Activated CD4-positive, CD25-positive, alpha-beta regulatory T cell treated with anti-CD3 and anti-CD28 coated beads, Interleukin-2, amount 50 U/mL, for 24 hours (primary cell): ENCODE results near the gene MANBA.
"Not testable (repeated sequence)": the region's sequence is repeated elsewhere in the genome, so short reads cannot be mapped to it uniquely, and the experiment has no call there.

Source experiments
- ATAC-seq, 2 donors: fragments of 150-1000 bp; cut with Tn5 transposase; one replicate each; pipeline ENCODE4 v1.10.0; 2021; ENCODE audit warnings: mild to moderate bottlenecking in 1 of 2, moderate library complexity in 1 of 2

The MANBA gene

DNA sequence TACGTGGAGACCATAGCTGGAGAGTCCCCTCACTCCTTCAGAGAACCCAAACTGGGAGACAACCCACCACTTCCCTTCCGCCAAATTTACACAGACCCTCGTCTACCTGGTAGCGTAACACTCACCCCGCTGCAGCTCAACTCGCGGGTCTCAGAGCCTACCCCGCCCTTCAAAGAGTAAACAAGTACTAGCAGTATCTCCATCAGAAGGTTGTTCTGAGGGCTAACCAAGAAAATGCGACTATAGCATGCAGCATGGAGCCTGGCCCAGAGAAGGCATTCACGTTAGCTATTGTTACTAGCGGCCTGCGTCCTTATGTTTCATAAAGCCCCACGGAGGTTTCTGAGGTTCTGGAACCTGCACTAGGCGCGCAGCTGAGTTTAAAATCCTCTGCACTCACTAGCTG is 531 bp upstream of the MANBA start:
- ATAC-seq = peak in 1 of 2 donors; percentile 9

DNA sequence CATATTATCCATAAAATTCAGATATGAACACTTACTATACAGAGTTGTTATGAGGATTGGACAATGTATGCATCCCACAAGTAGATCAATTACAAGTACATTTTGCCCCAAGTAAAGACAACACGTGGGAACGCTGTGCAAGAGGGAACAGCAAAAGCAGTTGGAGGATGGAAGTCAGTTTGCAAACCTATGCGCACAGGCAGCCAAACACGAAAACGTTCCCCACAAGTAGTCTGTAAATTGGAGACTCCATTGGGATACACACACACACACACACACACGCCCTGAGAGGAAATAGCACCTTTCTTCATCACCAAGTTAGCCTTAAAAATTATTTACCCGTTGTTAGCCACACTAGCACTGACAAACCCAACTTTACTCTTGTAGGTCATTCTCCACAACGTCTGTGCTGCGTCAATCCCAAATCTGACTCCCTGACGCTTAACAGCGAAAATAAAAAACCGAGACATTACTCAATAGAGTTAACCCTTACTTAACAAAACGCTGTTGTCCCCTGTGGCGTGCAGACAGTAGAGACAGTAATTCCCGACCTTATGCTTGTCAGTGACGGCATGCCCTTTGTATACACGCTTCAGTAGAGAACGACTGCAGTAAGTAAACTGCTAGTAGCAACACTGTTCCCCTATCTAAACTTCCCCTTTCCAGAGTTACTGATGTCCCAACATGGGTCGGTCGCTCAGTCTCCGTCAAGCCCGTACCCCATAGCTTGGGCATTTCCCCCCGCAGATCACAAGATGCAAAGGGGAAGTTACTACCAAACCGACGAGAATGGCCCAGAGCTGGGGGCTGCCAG is 730 bp downstream of the MANBA start:
- ATAC-seq = peak; percentile 44 to 51

DNA sequence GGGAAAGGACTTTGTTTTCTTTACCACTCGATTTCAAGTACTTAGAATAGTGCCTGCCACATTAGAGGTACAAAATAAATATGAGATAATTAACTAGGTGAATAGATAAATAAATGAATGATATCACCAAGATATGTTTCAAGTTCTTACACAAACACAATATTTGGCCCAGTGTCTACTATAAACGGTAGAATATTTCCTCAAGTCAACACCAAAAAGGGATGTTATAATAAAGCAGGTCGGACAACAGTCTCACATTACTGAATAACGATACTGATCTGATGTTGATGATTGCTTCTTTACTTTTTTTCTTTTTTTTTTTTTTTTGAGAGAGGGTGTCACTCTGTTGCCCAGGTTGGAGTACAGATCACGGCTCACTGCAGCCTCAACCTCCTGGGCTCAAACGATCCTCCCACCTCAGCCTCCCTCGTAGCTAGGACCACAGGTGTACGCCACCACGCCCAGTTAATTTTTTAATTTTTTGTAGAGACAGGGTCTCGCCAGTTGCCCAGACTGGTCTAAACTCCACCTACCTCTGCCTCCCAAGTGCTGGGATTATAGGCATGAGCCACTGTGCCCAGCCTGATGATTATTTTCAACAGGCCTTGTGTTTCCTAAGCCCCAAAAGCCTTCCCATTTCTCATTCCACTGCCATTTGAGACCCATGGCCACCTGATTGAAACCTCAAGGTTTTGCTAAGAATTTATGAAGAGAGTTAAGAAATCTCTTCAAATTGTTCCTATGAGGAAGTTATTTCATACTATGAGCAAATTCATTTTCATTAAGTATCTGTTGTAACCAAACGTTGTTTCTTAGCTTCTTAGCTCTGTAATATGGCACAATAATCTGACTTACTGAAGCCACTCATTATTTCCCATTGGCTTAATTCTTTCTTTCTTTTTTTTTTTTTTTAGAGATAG is 2.3 kb downstream of the MANBA start:
- no peak for ATAC-seq

DNA sequence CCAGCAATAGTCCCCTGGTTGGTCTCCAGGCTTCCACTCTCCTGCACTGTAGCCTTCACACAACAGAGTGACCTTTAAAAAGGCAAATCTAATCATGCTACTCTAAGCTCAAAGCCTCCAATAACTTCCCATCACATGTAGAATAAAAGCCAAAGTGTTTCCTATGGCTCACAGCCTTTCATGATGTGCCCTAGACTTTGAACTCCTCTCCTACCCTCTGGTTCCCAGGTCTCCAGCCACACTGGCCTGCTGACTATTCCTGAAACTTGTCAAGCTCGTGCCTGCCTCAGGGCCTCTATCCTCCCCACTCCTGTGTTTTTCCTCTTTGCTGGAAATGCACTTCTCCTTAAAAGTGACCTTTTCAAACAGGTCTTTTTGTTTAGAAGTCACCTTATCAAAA is 3.1 kb downstream of the MANBA start:
- no peak for ATAC-seq

DNA sequence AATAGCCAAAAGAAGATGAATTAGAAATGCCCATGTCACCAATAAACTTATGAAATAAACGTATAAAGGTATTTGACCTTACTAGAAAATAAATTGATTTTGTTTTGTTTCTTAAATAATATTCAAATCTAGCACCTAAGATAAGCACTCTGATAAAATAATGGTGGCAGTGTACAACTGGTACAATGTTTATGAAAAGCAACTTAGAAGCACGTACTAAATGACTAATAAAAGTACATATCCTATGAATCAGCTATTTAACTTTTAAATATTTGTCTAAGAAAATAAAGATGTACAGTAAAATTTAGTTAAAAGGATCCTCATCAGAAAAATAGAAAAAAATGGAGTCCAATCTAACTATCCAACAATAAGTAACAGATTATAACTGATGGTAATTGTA is 6.7 kb downstream of the MANBA start:
- ATAC-seq = no peak

DNA sequence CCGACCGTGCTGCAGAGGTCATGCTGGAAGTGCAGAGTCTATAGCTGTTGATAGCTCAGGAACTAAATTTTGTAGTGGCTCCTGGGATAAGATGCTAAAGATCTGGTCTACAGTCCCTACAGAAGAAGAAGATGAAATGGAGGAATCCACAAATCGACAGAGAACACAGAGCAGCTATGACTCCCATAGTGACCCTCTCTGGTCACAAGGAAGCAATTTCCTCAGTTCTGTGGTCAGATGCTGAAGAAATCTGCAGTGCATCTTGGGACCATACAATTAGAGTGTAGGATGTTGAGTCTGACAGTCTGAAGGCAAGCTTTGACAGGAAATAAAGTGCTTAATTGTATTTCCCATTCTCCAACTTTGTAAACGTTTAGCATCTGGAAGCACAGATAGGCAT is 8.8 kb downstream of the MANBA start:
- ATAC-seq = no peak

DNA sequence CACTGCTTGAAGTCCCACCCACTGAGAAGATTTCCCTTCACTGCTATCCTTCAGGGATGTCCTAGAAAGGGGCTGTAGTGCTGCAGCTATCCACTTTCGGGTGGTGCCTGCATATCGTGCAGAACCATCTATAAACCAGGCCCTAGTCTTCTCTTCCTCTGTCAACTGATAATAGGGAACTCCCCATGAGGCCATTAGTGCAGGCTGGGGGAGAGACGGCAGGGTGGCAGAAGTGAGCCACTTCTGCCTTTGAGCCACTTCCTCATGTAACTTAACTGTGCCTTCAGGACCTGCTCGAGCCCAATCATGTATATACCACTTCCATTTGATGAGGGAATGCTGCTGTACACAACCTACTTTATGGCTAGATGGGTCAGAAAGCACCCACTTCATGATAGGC is 17.4 kb downstream of the MANBA start:
- ATAC-seq = not testable (repeated sequence)

DNA sequence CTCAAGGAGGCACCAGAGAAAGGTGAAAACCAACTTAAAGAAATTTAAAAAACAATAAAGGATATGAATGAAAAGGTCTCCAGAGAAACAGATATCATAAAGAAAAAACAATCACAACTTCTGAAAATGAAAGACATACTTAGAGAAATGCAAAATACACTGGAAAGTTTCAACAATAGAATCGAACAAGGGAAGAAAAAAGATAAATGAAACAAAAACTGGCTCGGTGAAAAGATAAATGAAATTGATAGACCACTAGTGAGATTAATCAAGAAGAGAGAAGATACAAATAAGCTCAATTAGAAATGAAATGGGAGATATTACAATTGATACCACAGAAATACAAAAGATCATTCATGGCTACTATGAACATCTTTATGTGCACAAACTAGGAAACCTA is 22.0 kb downstream of the MANBA start:
- not testable (repeated sequence) for ATAC-seq

DNA sequence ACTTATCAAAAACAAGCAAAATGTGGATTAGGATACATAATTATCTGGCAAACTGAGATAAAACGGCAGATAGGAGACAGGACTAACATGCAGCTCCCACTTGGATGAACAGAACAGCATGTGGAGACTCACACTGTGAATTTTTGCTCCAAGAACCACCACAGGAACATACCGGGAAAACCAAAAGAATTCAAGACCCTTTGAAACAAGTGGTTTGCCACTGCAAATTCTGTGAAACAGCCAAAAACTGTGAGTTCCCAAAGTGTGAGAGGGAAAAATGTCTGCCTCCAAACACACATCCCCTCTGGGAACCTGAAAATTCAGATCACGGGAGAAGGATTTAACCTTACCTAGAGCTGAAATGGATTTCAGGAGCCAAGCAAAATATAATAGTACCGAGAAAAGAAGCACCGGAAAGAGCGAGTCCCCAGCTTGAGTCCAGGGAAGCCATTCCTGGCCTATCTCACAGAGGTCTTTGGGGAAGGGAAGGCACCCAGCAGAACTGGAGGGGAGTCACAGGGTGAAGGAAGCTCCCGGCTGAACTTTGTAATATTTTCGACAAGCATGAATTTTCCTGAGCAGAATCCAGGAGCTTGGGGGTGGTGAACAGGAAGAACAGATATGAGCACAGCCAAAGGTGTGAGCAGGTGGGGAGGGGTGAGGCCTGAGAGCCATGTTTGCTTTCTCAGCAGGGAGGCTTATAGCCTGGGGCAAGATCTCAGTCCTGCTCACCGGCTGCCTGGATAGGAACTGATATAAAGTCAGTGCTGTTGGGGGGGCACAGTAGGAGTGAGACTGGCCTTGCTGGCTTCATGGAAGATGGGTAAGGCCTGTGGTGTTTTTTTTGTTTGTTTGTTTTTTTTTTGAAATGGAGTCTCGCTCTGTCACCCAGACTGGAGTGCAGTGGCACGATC is 23.9 kb downstream of the MANBA start:
- ATAC-seq = no peak

DNA sequence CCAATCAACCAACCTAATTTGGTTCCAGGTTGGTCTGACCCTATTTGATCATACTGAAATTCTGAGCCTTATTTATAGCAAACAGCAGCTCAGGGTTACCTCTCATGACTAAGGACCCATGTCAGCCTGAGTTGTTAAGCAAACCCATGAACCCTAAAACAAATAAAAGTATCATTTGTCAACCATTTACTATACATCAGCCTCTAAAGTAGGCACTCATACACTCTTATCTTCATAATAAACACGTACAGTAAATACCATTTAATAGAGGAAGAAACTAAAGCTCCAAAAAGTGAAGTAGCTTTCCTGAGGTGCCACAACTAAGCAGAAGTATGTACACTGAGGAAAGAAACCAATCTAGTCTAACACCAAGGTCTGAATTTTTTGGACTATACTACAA is 25.2 kb downstream of the MANBA start:
- no peak for ATAC-seq

DNA sequence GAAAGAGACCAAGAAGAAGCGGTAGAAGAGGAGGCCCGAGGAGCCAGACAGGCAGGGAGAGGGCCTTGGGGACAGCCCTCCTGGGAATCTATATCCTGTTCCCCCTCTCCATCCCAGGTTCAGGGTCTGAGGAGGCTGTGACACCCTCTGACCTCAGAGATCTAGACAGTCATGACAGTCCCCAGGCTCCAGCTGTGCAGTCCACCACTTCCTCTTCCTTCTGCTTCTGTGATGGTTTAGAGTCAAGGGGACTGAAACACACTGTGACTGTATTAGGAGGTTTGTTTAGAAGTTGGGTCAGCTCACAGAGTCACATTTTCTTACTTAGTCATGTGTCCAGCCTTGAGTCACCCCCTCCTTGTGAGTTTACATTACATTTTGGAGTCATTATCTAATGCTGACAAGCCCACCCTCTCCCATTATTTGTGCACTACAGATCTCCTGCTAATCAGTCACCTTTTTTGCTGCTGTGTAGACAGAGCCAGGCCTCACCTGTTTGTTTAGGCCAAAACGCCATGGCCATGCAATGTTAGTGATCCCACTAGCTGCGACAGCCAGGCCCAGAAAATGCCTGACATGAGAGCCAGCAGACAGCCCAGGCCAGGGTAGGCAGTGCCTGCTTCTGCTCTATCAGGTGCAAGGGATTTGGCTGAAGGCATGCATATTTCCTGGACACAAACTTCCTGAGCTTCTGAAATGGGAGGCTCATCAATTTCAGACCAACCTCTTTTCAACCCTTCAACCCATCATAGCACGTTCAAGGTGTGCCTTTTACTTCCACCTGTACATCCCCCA is 26.0 kb downstream of the MANBA start:
- peak; percentile 76 to 81 for ATAC-seq

DNA sequence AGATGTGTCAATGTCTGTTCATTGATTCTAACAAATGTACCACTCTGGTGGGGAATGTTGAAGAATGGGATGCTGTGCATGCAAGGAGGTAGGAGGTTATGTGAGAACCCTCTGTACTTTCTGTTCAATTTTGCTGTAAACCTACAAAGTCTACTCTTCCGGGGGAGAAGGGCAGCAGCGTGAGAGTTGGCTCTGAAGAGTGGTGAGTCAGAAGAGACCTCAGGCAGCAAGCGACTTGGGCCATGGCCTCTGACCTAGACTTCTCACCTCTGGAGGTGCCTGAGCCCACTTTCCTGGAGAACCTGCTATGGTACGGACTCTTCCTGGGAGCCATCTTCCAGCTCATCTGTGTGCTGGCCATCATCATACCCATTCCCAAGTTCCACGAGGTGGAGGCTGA is 26.7 kb downstream of the MANBA start:
- no peak for ATAC-seq

DNA sequence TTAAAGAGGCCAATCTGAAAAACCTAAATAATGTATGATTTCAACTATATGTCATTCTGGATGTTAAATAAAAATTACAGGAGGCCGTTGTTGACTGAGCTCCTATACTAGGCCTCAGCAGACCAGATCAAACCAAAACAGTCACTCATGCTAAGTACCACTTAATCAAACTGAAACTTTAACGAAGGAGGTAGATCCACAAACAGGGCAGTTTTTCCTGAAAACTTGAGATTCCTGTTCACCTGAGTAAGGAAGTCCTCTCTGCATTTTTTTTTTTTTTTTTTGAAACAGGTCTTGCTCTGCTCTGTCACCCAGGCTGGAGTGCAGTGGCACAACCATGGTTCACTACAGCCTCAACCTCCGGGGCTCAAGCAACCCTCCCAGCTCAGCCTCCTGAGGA is 27.7 kb downstream of the MANBA start:
- no peak for ATAC-seq

DNA sequence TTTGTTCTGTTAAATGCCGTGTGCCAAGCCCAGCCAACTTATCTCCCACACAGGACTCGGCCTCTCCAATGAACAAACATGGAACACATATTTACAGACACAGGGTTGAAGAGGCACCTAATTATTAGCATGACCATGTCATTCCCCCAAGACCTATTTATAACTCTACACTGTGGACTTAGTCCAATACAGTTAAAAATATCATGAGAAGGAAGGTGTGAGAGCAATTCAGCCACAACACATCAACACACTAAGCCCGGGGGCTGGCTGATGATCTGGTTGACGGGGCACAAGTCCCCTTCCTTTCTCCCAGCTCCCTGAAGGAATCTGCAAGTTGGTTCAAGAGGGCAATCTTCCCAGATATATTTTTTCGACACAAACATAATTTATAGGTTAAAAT is 28.1 kb downstream of the MANBA start:
- ATAC-seq = no peak

DNA sequence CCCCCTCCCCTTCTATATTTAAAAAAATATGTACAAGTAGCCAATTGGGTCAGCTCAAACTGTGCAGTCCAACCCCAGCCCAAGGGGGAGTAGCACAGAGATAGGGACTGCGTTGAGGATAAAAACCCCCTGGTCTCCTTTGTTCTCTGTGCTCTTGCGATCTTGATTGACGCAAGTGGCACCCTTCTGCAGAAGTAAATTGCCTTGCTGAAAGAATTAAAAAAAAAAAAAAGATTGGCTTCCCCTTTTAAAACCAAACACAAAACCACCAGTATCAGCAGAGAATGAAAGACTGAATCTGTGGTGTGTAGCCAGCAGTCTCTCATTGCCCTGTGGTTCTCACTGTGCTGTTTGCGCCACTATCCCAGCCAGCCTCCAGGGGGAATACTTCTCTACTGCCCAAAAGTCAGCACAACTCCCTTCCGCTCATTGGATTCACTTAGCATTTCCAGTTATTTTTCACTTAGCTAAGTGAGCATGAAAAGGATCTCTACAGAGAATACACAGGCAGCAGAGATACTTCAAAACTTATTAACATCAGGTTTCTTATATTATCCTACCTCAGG is 29.7 kb downstream of the MANBA start:
- ATAC-seq = no peak

DNA sequence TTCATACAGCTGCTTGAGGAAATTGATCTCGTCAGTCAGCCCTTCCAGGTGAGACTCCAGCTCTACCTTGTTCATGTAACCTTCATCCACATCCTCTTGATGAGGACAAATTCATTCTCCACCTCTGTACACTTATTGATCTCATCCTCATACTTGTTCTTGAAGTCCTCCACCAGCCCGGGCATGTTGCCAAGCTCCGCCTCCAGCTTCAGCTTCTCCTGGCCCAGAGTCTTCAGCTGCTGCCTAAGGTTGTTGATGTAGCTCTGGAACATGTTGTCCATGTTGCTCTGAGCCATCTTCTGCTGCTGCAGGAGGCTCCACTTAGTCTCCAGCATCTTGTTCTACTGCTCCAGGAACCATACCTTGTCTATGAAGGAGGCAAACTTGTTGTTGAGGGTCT is 31.3 kb downstream of the MANBA start:
- ATAC-seq = not testable (repeated sequence)

DNA sequence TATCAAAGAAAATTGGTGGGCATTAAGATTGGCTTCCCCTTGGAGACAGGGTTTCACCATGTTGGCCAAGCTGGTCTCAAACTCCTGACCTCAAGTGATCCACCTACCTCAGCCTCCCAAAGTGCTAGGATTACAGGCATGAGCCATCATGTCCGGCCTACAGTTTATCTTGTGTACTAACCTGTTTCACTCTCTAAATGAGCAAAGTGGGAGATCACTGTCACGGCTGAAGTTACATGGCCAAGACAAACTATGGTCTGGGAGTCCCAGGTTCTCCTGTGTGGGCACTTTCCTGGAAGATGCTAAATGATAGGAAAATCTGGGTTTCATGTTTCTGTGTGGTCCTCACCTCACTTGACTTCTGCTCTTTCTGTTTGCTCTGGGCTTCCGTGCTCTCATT is 33.8 kb downstream of the MANBA start:
- not testable (repeated sequence) for ATAC-seq

DNA sequence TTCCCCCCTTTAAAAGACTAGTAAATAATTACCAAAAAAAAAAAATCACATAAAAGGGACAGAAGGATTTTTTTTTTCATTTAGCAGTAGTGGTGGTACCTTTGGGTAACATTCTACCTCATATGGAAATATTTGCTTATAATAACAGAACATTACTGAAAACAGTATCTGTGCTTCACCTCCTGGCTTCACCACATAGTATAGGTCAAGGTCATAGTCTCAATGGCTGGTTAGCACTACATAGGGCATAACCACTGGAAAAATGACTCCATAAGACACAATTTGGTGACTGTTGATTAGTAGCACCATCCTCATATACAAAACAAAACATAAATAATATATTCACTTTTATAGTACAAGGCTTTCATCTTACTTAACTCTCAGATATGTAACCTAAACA is 34.7 kb downstream of the MANBA start:
- ATAC-seq = no peak

DNA sequence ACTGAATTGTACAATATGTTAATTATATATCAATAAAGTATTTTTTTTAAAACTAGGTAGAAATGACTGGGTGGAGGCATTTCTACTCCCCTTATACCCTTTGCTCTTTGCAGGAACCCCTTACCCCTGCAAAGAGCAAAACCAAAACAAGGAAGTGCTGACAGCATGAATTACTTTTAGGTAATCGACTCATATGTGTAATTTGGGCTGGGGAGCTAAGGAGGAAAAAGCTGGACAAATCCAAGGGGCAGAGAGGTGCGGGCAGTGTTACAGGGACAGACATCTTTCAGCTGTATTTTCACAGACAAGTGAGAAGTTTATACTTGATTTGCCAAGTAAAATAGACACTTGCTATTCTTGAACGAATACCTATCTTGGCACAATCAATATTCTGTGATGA is 35.5 kb downstream of the MANBA start:
- no peak for ATAC-seq

DNA sequence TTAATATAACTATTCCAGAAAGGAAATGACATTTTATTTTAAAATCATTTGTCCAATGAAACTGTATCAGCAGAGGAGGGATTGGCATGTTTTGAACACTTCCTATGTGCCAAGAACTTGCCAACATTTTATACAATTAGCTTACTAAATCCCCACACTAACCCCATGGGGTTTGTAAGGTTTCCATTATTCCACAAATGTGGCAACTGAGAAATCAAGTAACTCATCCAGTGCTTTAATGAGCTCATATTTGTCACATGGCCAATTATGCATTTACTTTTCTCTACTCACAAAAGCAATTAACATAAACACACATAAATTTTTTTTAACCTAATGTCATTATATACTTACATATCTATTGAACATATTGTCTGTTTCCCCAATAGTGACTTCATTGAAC is 37.3 kb downstream of the MANBA start:
- ATAC-seq = no peak

DNA sequence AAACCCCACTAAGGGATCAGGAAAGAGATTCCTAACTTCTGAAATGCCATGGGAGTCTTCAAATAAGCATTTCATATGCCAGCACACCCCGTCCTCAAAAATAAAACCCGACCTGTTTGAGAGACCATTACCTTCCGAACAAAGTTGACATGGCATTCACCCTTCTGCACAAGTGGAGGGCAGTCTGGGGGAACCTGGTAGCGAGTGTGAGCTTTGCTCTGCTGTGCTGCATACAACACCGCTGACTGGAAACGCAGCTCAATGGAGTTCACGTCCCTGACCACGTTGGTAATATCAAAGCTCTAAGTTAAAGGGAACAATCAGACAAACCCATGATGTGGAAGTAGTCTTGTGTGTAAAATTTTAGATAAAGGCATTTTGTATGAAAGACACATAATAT is 38.0 kb downstream of the MANBA start:
- no peak for ATAC-seq
